ENCODE data around the gene ZNF408. TPM values are rescaled to one million over a fixed set of nuclear protein-coding genes. Genes with fewer than 3 reads are reported as not detected.

Gene ZNF408
- total RNA-seq, 1 experiment from 2014 or later, result 8.7 TPM

DNA sequence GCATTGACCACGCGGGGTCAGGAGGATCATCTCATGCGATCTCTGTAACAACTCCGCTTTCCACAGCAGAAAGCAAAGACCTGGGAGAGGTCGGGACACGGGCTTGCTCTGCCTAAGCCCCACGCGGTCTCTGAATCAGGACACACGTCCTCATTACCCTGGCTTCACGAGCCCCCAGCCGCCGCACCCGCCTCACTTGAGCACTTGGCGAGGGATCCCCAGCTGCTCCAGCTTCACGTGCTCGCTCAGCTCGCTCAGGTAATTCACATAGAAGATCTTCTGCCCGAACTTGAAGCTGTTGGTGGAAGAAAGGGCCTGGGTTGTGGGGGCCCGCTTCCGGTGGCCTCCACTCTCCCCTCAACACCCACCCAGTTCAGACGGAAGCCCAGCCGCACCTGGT is 20.0 kb upstream of the ZNF408 start:
- no peak overlapping the region for H3K27ac ChIP-seq
- peaks cover 8% of the 10 kb centered on the region; the same call in 1 of the 2 replicates for H3K36me3 ChIP-seq
- DNase-seq, result no peak
- H3K4me3 ChIP-seq, result no peak overlapping the region
- H3K27me3 ChIP-seq, result no peaks in the 10 kb centered on the region
- H3K4me1 ChIP-seq, result peaks cover 11% of the 10 kb centered on the region
- no peaks in the 10 kb centered on the region for H3K9me3 ChIP-seq (replicated peaks)

DNA sequence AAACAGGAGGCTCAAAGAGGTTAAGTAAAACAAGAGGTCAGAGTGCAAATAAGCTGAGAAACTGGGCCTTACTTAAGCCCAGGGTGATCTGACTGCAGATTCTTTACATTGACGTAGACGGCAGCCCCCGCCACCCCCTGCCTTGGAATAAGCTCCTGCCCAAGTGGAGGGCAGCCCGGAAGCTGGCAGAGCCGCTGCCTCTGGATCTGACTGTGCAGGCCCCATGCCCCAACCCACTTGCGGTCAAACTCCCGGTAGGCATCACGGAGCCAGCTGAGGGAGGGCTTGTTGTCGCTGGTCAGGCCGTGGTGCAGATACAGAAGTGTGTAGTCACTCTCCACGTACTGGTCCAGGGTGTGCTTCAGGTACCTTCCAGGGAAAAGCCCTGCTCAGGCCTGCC is 19.0 kb upstream of the ZNF408 start:
- H3K36me3 ChIP-seq, result peaks cover 8% of the 10 kb centered on the region; the same call in 1 of the 2 replicates
- no peaks in the 10 kb centered on the region for H3K27me3 ChIP-seq
- no peak for DNase-seq
- no peaks in the 10 kb centered on the region for H3K9me3 ChIP-seq (replicated peaks)
- no peak overlapping the region for H3K27ac ChIP-seq
- no peak overlapping the region for H3K4me3 ChIP-seq
- H3K4me1 ChIP-seq, result peaks cover 2% of the 10 kb centered on the region; the same call in 1 of the 2 replicates

DNA sequence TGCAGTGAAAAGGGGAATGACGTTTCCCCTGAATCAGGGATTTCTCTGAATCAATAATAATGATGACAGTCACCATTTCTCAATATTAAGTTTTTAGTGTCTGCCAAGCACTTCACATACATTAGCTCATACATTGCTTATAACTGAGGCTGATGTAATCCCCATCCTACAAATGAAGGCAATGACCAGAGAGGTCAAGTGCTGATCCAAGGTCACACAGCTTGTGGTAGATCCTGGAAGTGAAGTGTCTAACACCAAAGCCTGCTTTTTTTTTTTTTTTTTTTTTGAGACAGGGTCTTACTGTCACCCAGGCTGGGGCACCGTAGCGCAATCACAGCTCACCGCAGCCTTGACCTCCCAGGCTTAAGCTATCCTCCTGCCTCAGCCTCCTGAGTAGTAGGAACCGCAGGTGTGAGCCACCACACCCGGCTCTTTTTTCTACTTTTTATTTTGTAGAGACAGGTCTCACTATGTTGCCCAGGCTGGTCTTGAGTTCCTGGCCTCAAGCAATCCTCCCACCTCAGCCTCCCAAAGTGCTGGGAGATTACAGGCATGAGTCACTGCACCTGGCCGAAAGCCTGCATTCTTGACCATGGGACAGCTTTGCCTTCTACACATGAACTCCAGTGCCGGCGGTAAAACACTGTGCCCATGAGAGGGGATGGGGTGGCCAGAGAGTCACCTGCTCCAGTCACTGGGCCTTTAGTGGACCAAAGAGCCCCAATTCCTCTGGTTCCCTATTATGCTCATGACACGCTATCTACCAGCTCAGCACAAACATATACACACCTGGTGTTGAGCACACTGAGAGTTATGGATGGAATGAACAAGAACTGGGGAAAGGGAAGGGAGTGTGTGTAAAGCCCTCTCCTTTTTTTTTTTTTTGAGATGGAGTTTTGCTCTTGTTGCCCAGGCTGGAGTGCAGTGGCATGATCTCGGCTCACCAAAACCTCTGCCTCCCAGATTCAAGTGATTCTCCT is 17.8 kb upstream of the ZNF408 start:
- peaks cover 13% of the 10 kb centered on the region; the same call in 1 of the 2 replicates for H3K36me3 ChIP-seq
- DNase-seq, result no peak
- no peaks in the 10 kb centered on the region for H3K27me3 ChIP-seq

DNA sequence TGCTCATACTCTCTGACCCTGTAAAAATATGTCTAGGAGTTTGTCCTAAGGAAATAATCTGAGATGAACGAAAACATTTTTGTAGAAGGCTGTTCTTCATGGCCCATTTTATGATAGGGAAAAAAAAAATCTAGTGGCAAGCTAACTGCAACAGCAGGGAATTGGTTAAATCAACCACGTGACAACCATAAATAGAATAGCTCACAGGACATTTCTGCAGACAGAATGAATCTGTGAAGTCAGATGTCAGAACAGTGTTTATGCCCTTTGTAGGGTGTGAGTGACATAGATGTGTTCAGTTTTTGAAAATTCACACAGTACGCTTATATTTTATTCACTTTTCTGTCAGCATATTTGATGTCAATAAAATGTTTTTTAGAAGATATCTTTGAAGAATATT is 16.5 kb upstream of the ZNF408 start:
- H3K36me3 ChIP-seq, result peaks cover 12% of the 10 kb centered on the region; the same call in 1 of the 2 replicates
- H3K27me3 ChIP-seq, result no peaks in the 10 kb centered on the region
- no peak overlapping the region for H3K27ac ChIP-seq
- no peaks in the 10 kb centered on the region for H3K9me3 ChIP-seq (replicated peaks)
- no peak overlapping the region for H3K4me3 ChIP-seq
- DNase-seq, result no peak
- no peaks in the 10 kb centered on the region for H3K4me1 ChIP-seq

More for the DNA sequence above, 17.8 kb upstream of the ZNF408 start:
- Histone ChIP-seq H3K4me3 (no peak overlapping the region), H3K4me1 (no peaks in the 10 kb centered on the region), H3K9me3 (replicated peaks) (no peaks in the 10 kb centered on the region), H3K27ac (no peak overlapping the region)

DNA sequence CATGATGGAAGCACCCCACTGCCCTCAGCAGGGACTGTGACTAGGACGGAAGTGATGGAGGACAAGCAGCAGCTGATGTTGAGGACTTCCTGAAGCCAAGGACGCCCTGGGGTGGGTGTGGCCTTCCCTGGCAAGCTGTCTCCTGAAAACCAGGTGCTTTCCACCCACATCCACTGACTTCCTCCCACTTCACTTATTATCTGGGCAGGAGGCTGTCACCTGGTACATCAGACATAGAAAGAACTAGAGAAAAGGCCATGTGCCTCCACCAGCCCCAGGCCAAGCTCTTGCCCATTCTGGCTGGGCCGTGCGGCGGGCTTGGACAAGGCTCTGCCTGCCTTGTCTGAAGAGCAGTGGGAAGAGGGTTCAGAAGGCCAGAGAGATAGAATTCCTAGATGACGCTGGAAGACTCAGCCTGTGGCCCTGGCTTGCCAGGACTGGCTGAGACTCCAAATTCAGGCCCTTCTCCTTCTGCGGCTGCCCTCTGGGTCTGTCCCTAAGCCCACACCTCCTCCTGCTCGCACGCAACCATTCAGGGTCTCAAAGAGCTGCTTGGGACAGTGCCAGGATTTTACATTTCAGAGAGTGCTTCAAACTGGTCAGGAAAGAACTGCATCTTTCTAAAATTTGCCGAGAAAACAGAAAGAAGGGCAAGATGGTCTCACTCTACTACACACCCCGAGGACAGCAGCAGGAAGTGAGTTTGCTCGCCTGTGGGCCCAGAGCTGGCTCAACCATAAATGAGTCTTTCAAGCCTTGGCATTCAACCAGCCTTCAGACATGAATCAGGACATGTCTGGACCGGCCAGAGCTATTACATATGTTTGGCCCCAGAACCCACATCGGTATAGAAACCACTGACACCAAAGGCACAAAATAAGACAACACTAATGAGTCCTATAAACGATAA is 13.7 kb upstream of the ZNF408 start:
- Histone ChIP-seq H3K27ac (no peak overlapping the region), H3K4me3 (no peak overlapping the region)
- no peak for DNase-seq

DNA sequence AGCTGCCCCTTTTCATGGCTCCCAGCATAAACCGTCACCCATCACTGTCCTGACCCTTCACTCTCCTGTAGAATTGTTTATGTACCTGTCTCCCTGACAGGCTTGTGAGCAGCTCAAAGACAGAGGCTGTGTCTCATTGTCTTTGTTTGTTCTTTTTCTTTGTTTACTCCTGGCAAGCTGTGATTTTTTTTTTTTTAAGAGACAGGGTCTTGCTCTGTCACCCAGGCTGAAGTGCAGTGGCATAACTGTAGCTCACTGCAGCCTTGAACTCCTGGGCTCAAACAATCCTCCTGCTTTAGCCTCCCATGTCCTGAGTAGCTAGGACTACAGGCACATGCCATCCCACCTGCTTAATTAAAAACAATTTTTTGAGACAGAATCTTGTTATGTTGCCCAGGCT is 10.1 kb upstream of the ZNF408 start:
- H3K27ac ChIP-seq, result no peak overlapping the region
- no peaks in the 10 kb centered on the region for H3K4me1 ChIP-seq
- H3K4me3 ChIP-seq, result no peak overlapping the region
- no peaks in the 10 kb centered on the region for H3K27me3 ChIP-seq
- H3K36me3 ChIP-seq, result peaks cover 14% of the 10 kb centered on the region; the same call in 1 of the 2 replicates
- H3K9me3 ChIP-seq (replicated peaks), result no peaks in the 10 kb centered on the region
- no peak for DNase-seq

More for the DNA sequence above, 13.7 kb upstream of the ZNF408 start:
- Histone ChIP-seq H3K9me3 (replicated peaks) (no peaks in the 10 kb centered on the region), H3K4me1 (no peaks in the 10 kb centered on the region), H3K36me3 (peaks cover 10% of the 10 kb centered on the region; the same call in 1 of the 2 replicates), H3K27me3 (no peaks in the 10 kb centered on the region)

DNA sequence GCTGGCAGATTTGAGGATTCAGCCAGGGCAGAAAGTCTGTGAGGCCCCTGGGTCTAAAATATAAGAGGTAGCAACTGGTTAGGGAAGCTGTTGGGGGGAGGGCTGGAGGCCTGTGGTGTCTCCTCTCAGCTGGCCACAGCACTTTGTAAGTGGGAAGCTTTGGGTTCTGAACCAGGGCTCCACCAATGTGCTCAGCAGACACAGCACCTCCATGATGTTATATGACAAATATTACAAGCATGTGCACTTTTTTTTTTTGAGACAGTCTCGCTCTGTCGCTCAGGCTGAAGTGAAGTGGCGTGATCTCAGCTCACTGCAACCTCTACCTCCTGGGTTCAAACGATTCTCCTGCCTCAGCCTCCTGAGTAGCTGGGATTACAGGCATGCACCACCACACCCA is 8.4 kb upstream of the ZNF408 start:
- no peak overlapping the region for H3K4me3 ChIP-seq
- H3K9me3 ChIP-seq (replicated peaks), result no peaks in the 10 kb centered on the region
- no peak overlapping the region for H3K27ac ChIP-seq
- H3K36me3 ChIP-seq, result peaks cover 12% of the 10 kb centered on the region; the same call in 1 of the 2 replicates
- no peaks in the 10 kb centered on the region for H3K27me3 ChIP-seq
- no peak for DNase-seq
- H3K4me1 ChIP-seq, result no peaks in the 10 kb centered on the region

DNA sequence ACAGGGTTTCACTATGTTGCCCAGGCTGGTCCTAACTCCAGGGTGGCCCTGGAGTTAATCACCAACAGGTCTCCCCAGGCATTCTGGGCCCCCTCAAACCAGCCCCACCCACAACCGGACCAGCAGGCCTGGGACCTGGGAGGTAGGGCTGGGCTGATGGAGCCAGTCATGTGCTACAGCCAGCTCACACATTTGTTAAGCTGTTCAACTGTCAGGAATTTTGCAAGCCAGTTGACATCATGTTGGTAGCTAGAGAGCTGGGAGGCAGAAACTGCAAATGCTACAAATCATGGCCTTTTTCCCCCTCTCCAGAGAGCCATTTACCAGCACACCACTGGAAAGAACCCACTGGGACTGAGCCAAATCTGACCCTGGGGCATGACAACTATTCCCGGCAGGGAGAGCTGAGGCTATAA is 7.2 kb upstream of the ZNF408 start:
- DNase-seq, result no peak
- H3K4me3 ChIP-seq, result no peak overlapping the region
- no peak overlapping the region for H3K27ac ChIP-seq
- no peaks in the 10 kb centered on the region for H3K27me3 ChIP-seq
- H3K4me1 ChIP-seq, result no peaks in the 10 kb centered on the region
- no peaks in the 10 kb centered on the region for H3K9me3 ChIP-seq (replicated peaks)
- peaks cover 6% of the 10 kb centered on the region; the same call in 1 of the 2 replicates for H3K36me3 ChIP-seq

DNA sequence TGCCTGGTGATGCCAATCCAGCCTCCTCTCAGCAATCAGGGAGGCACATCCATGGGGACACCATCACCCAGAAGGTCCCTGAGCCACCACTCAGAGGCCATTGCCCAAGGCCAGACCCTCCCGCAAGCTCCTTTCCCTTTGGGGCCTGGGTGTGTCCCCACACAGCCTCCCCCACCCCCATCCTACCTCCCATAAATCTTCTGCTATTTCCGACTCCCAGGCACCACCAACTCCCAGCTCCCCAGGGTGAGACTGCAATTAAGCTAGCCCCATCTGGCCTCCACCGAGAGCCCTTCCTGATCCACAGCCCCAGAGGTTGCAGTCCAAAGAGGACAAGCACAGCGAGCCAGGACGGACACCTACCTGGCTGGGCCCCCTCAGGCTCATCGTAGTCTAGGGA is 6.8 kb upstream of the ZNF408 start:
- H3K9me3 ChIP-seq (replicated peaks), result no peaks in the 10 kb centered on the region
- no peaks in the 10 kb centered on the region for H3K4me1 ChIP-seq
- H3K27me3 ChIP-seq, result no peaks in the 10 kb centered on the region
- no peak for DNase-seq
- no peak overlapping the region for H3K4me3 ChIP-seq
- H3K27ac ChIP-seq, result no peak overlapping the region
- H3K36me3 ChIP-seq, result peaks cover 6% of the 10 kb centered on the region; the same call in 1 of the 2 replicates

DNA sequence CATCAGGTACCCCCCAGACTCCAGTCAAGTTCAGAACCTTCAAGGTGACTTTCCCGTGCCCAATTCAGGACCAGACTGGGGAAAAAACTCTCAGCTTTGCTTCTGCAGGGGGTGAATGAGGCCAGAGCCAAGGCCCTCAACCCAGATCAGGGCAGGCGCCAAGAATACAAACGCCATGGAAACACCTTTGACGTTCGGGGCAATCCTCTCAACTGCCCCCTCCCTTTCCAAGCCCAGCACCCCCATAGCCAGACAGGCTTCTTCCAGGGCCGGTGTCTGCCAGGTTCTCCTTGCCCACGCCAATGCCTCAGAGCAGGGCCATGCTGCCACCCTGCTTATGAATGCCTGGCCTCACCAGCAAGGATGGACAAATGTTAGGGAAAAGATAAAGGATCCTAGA is 6.2 kb upstream of the ZNF408 start:
- no peak for DNase-seq
- Histone ChIP-seq H3K9me3 (replicated peaks) (no peaks in the 10 kb centered on the region), H3K36me3 (peaks cover 6% of the 10 kb centered on the region; the same call in 1 of the 2 replicates), H3K4me1 (no peaks in the 10 kb centered on the region), H3K4me3 (no peak overlapping the region), H3K27me3 (no peaks in the 10 kb centered on the region), H3K27ac (no peak overlapping the region)

DNA sequence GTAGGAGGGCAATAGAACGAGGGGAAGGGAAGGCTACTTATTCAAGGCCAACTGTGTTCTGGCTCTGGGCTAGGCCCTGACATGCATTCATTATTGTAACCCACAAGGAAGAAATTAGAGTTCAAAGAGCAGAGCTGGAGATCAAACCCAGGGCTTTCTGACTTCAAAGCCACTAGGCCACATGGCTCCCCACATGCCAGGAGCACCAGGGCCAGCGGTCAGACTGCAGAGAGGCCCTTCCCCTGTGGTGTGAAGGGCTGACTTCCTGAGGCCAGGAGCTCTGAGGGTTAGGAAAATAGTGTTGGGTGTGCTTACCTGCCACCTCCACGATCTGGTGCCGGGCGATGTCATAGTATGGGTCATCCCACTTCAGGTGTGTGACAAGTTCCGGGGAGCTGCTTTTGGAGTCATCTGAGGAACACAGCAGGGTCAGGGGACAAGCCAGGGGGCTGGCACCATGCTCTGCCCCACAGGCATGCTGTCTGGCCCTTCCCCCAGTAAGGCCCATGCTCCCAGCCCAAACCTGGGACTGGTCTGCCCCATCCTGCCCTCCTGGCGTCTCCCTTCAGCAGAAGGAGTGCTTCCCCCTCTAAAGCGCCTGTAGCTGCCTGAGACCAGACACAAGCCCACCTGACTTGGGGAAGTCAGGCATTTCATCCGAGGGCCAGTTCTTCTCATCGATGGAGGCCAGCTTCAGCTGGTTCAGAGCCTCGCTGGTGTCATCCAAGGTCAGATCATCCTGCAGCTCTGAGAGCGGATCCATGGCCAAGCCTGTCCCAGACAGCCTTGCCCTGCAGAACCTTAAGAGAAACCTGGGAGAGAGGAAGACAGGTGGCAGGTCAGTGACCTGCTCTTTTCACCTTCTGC is 5.3 kb upstream of the ZNF408 start:
- H3K4me3 ChIP-seq, result no peak overlapping the region
- H3K9me3 ChIP-seq (replicated peaks), result no peaks in the 10 kb centered on the region
- H3K27ac ChIP-seq, result no peak overlapping the region
- H3K36me3 ChIP-seq, result peaks cover 6% of the 10 kb centered on the region; the same call in 1 of the 2 replicates
- H3K4me1 ChIP-seq, result no peaks in the 10 kb centered on the region
- no peak for DNase-seq
- no peaks in the 10 kb centered on the region for H3K27me3 ChIP-seq

DNA sequence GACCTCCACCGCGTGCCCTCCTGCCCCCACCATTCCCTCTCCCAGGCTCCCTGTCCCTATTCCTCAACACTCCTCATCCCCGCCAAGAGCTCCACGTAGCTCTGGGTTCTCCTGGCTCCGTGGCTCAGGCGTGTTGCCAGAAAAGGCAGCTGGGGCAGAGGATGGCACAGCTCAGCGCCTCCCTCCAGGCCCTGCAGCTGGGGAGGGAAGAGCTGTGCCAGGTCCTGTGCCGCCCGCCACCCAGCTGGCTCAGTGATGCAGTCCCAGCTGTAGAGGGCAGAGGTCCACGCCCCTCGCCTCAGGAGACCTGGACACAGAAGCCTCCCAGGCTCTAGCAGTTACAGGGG is 4.6 kb upstream of the ZNF408 start:
- H3K27me3 ChIP-seq, result no peaks in the 10 kb centered on the region
- no peaks in the 10 kb centered on the region for H3K9me3 ChIP-seq (replicated peaks)
- no peak for DNase-seq
- H3K4me3 ChIP-seq, result no peak overlapping the region
- peaks cover 6% of the 10 kb centered on the region; the same call in 1 of the 2 replicates for H3K36me3 ChIP-seq
- no peak overlapping the region for H3K27ac ChIP-seq
- H3K4me1 ChIP-seq, result no peaks in the 10 kb centered on the region

DNA sequence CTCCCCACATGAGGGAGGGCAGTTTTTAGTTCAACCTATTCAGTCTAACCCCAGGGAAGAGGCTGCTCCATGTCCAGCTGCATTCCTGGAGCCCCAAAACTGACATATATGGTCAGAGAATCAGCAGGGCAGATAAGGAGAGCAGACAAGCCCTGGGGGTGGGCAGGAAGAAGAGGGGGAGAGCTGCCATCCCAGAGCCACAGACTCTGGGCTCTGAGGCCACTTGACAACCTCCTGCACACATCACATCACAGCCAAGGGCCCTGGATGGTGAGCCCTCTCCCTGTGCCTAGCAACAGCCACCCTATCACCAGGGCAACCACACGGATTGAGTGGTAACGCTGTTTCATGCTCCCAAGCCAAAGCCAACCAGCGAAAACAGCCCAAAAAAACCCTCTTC is 3.5 kb upstream of the ZNF408 start:
- H3K27ac ChIP-seq, result no peak overlapping the region
- no peaks in the 10 kb centered on the region for H3K4me1 ChIP-seq
- DNase-seq, result no peak
- H3K36me3 ChIP-seq, result peaks cover 4% of the 10 kb centered on the region; the same call in 1 of the 2 replicates
- H3K9me3 ChIP-seq (replicated peaks), result no peaks in the 10 kb centered on the region
- no peak overlapping the region for H3K4me3 ChIP-seq
- H3K27me3 ChIP-seq, result no peaks in the 10 kb centered on the region

DNA sequence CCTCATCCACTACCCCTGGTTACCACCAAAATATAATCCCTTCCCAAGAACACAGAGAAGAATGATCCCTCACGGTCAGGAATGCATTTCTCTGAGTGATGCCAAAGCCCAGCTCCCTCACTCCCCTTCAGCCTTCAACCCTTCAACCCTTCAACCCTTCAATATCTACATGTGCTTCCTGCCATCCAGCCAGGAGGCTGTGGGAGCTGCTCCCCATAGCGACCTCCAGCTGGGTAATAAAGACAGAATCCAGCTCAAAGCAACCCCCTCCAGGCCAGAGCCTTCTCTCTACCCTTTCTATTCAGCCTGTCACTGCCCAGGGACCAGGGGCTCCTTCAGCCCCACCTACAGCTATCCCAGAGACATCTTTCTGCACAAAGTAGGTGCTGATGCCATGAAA is 3.1 kb upstream of the ZNF408 start:
- no peaks in the 10 kb centered on the region for H3K4me1 ChIP-seq
- no peak overlapping the region for H3K4me3 ChIP-seq
- H3K27me3 ChIP-seq, result no peaks in the 10 kb centered on the region
- no peaks in the 10 kb centered on the region for H3K9me3 ChIP-seq (replicated peaks)
- no peak for DNase-seq
- peaks cover 8% of the 10 kb centered on the region; the same call in 1 of the 2 replicates for H3K36me3 ChIP-seq
- H3K27ac ChIP-seq, result no peak overlapping the region

Data from SJCRH30 (cell line).